H4 (cell line): ENCODE results near the gene INPPL1. TPM values are rescaled to one million over a fixed set of nuclear protein-coding genes. Genes with fewer than 3 reads are reported as not detected.

Experiments used
- DNase-seq: peaks from one replicate; pipeline ENCODE4 v3.0.0-alpha.2; 2015; ENCODE audit warnings: low spot score
- total RNA-seq: library from RNA; depleted of rRNA; stranded (reverse); fragments of >200 nt; shearing (Covaris generic); gene quantifications from 2 replicates; pipeline ENCODE4 v1.2.3, GENCODE V29; 2014

The INPPL1 gene
- total RNA-seq, 1 experiment from 2014 or later: 40.7 TPM

GRCh38 chr11:72233056-72233772, 8.6 kb downstream of the INPPL1 start:
- no peak for DNase-seq

- no peak for DNase-seq
Measured at GRCh38 chr11:72233773-72234513, 9.4 kb downstream of the INPPL1 start.

DNA sequence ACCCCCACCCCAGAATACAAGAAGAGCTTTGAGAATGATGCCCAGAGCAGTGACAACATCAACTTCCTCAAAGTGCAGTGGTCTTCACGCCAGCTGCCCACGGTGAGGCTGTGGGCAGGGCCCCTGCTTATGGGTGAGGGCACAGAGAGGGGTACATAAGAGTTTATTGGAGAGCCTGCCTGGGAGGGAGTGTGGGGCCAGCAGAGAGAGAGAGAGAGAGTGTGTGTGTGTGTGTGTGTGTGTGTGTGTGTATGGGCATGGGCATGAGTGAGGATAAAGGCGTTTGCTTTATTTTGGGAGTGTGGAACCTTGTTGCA, 9.9 kb downstream of the INPPL1 start:
- DNase-seq: no peak

- no peak for DNase-seq
Measured at GRCh38 chr11:72234920-72235319, 10.4 kb downstream of the INPPL1 start.

- DNase-seq: no peak
Measured at GRCh38 chr11:72235351-72236057, 10.9 kb downstream of the INPPL1 start.

GRCh38 chr11:72236083-72236697, 11.6 kb downstream of the INPPL1 start:
- no peak for DNase-seq

DNA sequence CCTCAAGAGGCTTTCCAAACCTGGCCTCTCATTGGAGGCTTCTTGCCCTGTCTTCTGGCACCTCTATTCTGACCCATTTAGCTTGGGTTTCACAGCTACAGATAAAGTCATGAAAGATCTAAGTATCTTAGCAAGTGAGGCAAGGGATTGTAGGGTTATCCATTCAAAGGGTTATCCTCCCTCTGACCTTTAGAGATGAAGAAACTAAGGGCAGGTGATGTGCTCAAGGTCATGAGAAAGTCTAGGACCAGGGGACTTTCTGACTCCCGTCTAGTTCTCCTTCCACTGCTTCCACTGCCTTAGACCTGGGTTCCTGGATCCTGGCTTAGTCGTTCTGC, 12.2 kb downstream of the INPPL1 start:
- DNase-seq: no peak

- DNase-seq: no peak
Measured at GRCh38 chr11:72237112-72237931, 12.8 kb downstream of the INPPL1 start.

GRCh38 chr11:72238040-72238450, 13.5 kb downstream of the INPPL1 start:
- peak; percentile 45 for DNase-seq

DNA sequence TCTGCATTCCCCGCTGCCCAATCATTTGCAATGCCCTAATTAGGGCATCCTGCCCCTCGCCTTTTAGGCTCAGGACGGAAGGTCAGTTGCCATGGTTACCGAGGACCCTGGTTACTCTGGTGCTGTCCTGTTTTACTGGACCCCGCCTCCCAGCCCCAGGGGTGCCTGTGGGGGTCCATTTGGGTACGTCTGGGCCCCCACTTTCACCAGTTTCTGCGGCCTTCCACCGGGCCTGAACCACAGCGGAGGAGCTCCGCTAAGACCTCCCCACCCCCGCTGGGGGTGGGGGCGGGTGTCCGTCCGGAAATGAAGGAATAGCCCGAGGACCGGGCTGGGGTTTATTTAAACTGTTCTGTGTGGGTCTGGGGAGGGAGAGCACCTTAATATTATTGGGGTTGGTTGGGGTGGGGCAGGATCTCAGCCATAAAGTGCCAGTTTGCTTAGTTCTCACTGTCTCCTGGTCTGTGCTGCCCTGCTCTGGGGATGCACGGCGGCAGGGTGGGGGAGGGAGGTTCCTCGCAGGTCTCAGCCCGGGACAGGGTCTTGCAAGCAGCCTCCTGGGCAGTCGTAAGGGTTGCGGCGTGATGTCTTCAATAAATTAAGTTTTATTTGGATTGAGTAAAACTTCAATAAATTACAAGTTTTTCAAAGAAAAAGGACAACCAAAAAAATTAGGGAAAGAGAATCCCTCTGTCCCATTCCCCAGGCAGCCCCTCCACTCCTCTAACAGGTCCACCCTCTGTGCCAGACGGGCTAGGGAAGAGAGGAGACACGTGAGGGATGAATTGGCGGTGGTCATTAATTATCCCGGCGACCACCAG, 14.1 kb downstream of the INPPL1 start:
- no peak for DNase-seq

DNA sequence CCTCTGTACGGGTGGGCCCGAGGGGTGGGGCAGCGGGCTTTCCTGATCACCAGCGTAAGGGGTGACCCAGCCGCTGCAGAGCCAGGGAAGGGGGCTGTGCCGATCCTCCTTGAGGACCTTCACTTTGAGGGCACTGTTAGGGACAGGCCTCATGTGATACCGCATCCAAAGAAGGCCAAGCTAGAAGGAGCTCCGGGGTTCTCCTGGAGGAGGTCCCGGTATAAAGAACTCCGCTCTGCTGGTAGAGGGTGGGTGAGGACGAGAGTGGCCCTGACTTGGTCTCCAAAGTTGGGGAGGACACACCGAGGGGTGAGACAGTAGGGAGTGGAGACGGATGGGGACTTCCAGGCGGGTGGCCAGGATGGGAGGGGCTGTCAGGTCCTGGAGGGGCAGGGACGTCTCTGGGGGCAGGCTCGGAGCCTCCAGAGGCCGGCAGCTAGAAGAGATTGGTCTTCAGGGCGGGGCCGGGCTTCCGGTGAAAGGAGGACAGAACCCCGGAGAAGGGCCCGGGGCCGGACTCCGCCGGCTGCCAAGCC, 14.8 kb downstream of the INPPL1 start:
- no peak for DNase-seq

DNA sequence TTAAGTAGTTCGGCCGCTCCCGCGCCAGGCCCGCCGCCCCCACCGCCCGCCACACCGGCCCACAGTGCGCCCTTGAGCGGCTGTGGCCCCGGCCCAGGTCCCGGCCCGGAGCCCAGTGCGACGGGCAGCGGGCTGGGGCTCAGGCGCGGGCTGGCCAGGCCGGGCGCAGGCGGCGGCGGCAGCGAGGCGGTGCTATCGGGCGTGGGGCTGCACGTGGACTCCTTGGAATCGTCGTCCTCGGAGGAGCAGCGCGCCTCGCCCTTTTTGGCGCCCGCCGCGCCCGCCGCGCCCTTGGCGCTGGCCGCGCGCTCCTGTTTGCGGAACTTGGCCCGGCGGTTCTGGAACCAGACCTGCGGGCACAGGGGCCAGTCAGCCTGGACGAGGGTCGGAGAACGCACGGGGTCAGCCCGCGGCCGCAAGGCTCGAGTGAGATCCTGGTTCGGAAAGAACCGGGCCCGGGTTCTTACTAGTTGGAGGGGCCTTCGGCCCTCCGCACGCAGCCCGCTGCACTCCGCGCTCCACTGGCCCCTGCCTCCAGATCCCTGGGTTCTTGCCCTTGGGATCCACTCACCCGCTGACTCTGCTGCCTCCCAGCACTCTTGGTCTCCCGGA, 15.4 kb downstream of the INPPL1 start:
- DNase-seq: no peak

DNA sequence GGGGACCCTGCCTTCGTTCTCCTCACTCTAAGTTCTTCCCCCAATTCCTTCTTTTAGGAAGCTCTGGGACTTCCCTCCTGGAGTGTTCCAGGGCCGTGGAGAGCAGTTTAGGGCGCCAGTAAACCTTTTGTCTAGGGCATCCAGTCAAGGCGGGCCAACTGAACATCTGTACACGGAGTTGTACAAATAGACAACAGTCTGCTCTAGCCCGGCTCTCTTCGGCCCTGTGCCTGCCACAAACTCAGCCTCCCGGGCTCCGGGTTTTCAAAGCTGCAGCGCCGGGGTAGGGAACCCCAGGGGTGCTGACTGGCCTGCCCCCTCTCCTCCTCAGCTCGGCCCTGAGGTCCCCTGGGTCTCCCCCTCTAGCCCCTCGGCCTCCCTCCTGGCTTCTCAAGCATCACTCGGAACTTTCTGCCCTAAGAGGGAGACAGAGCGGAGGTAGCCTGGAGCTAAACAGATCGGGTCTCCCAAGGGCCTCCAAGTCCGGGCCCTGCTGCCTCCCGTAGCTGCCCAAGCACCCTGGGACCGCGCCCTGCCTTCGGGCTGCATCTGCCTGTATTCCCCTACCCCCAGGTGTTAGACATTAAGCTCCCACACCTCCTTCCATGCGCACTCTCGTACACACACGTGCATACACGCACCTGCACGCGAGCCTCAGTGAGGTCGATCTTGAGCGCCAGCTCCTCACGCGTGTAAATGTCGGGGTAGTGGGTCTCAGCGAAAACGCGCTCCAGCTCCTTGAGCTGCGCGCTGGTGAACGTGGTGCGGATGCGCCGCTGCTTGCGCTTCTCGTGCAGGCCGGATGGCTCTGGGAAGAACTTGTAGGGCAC, 16.1 kb downstream of the INPPL1 start:
- no peak for DNase-seq

DNA sequence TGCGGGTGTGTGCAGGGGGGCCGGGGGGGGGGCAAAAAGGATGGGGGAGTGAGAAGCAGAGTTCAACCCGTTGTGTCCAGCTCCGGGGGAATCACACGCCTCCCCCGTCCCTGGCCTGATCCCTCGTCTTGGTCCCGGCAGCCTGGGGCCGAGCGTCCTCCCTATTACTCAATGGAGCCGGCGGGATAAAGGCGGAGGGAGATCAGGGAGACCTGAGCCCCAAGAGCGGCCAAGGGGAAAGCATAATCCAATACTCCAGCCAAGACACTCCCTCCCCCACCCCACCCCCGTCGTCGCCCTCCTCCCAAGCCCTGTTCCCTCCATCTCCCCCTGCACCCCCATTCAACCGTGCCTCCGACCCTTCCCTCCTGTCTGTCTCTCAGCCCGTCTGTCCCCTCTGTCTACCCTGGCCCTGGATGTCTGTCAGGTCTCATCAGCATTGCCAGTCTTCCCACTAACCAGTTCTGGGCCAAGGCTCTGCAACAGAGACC, 16.8 kb downstream of the INPPL1 start:
- no peak for DNase-seq

DNA sequence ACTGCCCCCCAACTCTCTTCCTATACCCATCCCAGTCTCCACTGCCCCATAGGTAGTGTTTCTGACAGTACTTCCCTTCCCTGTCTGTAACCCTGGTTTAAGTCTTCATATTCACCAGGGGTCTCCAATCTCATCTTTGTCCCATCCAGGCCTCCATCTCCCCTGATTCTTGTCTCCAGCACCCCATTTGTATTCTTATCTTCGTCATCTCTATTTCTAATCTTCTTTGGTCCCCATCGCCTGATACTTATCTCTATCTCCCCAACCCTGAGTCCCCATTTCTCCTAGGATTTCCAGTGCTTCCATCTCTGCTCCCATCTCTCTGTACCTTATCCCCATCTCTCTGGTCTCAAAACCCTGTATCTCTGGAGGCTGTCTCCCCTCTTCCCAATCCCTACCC, 17.6 kb downstream of the INPPL1 start:
- no peak for DNase-seq

GRCh38 chr11:72243173-72244059, 18.8 kb downstream of the INPPL1 start:
- DNase-seq: no peak

GRCh38 chr11:72244060-72244360, 19.4 kb downstream of the INPPL1 start, which contains the start of gene PHOX2A:
TSS of gene PHOX2A (minus strand) at chr11:72244176. CDS start at chr11:72244004, 172 bp downstream.
- DNase-seq: no peak
